Activated CD8-positive, alpha-beta T cell treated with anti-CD3 and anti-CD28 coated beads for 36 hours (primary cell): ENCODE measurements around the gene ODR4. TPM values are rescaled to one million over a fixed set of nuclear protein-coding genes. Genes with fewer than 3 reads are reported as not detected.
"Not testable (repeated sequence)": the region's sequence is repeated elsewhere in the genome, so short reads cannot be mapped to it uniquely, and the experiment has no call there.

Source experiments
- ATAC-seq: fragments of 200-7000 bp; cut with Tn5 transposase; one replicate; pipeline ENCODE4 v1.10.0; 2021; ENCODE audit warnings: mild to moderate bottlenecking, moderate library complexity
- CTCF ChIA-PET: fragments of 350-600 bp; sonication (Branson Sonifier 250); formaldehyde crosslinking; loops from one replicate; lab custom pipeline; 2021; ENCODE audit warnings: antibody characterized with exemption; lab: Charles Lee
- POLR2A ChIA-PET: fragments of 350-600 bp; sonication (Branson Sonifier 250); formaldehyde crosslinking; loops from one replicate; lab custom pipeline; 2021; ENCODE audit warnings: antibody characterized with exemption; lab: Charles Lee
- DNase-seq: peaks from one replicate; pipeline ENCODE4 v3.0.0-alpha.2; 2020
- H3K27ac Mint-ChIP-seq: one replicate; pipeline ENCODE4 v1.8.0; 2021; ENCODE audit warnings: mild to moderate bottlenecking, mixed read lengths
- H3K27me3 Mint-ChIP-seq: one replicate; pipeline ENCODE4 v1.8.0; 2021; ENCODE audit warnings: mixed read lengths
- H3K36me3 Mint-ChIP-seq: one replicate; pipeline ENCODE4 v1.8.0; 2021; ENCODE audit warnings: low read depth, mixed read lengths
- H3K4me1 Mint-ChIP-seq: one replicate; pipeline ENCODE4 v1.8.0; 2021; ENCODE audit warnings: low read depth, mixed read lengths
- H3K4me3 Mint-ChIP-seq: one replicate; pipeline ENCODE4 v1.8.0; 2021; ENCODE audit warnings: mild to moderate bottlenecking, moderate library complexity, mixed read lengths
- H3K9me3 Mint-ChIP-seq: one replicate; pipeline ENCODE4 v1.8.0; 2021; ENCODE audit warnings: mixed read lengths
- intact Hi-C: fragments of 100-400 bp; cut with micrococcal nuclease; formaldehyde crosslinking; loops from one replicate; pipeline ENCODE4 v1.10.0; 2022
- total RNA-seq, 2 experiments: library from RNA; stranded (reverse); gene quantifications; one replicate each; pipeline ENCODE4 v1.2.3, GENCODE V29; 2021
- TF ChIP-seq, protein P1 (sequence below): fragments of 200-600 bp; IDR thresholded peaks from one replicate; pipeline ENCODE4 v1.8.0; 2022; ENCODE audit warnings: antibody characterized with exemption, mild to moderate bottlenecking

Gene ODR4
- total RNA-seq, 2 experiments from 2014 or later = 13.4 to 13.6 TPM

- H3K4me3 Mint-ChIP-seq = no peak overlapping the region
- TF ChIP-seq, protein P1, sequence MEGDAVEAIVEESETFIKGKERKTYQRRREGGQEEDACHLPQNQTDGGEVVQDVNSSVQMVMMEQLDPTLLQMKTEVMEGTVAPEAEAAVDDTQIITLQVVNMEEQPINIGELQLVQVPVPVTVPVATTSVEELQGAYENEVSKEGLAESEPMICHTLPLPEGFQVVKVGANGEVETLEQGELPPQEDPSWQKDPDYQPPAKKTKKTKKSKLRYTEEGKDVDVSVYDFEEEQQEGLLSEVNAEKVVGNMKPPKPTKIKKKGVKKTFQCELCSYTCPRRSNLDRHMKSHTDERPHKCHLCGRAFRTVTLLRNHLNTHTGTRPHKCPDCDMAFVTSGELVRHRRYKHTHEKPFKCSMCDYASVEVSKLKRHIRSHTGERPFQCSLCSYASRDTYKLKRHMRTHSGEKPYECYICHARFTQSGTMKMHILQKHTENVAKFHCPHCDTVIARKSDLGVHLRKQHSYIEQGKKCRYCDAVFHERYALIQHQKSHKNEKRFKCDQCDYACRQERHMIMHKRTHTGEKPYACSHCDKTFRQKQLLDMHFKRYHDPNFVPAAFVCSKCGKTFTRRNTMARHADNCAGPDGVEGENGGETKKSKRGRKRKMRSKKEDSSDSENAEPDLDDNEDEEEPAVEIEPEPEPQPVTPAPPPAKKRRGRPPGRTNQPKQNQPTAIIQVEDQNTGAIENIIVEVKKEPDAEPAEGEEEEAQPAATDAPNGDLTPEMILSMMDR = no peak
- DNase-seq (no peak), ATAC-seq (no peak)
- peaks cover 4% of the 10 kb centered on the region for H3K27me3 Mint-ChIP-seq
- H3K4me1 Mint-ChIP-seq = no peaks in the 10 kb centered on the region
- intact Hi-C loops = no loop called here
- no peaks in the 10 kb centered on the region for H3K36me3 Mint-ChIP-seq
- H3K9me3 Mint-ChIP-seq = no peaks in the 10 kb centered on the region
- POLR2A ChIA-PET = interaction anchor here (0.5 to 0.7 kb wide), 2 partner anchors 114 to 305 kb away, joined by 3 read pairs; no protein-coding TSS in a partner anchor
- CTCF ChIA-PET = interaction anchor here (0.9 kb wide), 1 partner anchor 19 kb away, joined by 3 read pairs; no protein-coding TSS in a partner anchor
- H3K27ac Mint-ChIP-seq = no peak overlapping the region
These were observed 87.9 kb downstream of the ODR4 start for GRCh38 chr1:186463511-186463910.

GRCh38 chr1:186463926-186464325 is 88.3 kb downstream of the ODR4 start:
- H3K4me3 Mint-ChIP-seq = no peak overlapping the region
- TF ChIP-seq, protein P1 = no peak
- CTCF ChIA-PET = interaction anchor here (0.9 kb wide), 1 partner anchor 19 kb away, joined by 3 read pairs; no protein-coding TSS in a partner anchor
- no peaks in the 10 kb centered on the region for H3K36me3 Mint-ChIP-seq
- POLR2A ChIA-PET = interaction anchor here (0.5 to 0.7 kb wide), 2 partner anchors 114 to 304 kb away, joined by 3 read pairs; no protein-coding TSS in a partner anchor
- H3K9me3 Mint-ChIP-seq = no peaks in the 10 kb centered on the region
- DNase-seq (no peak), ATAC-seq (no peak)
- no peak overlapping the region for H3K27ac Mint-ChIP-seq
- peaks cover 4% of the 10 kb centered on the region for H3K27me3 Mint-ChIP-seq
- intact Hi-C loops = no loop called here
- no peaks in the 10 kb centered on the region for H3K4me1 Mint-ChIP-seq

DNA sequence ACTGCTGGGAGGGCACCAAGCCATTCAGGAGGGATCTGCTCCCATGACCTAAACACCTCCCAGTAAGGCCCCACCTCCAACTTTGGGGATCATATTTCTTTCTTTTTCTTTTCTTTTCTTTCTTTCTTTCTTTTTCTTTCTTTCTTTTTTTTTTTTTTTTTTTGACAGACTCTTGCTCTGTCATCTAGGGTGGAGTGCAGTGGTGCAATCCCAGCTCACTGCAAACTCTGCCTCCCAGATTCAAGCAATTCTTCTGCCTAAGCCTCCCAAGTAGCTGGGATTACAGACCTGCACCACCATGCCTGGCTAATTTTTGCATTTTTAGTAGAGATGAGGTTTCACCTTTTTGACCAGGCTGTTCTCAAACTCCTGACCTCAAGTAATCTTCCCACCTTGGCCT is 89.9 kb downstream of the ODR4 start:
- DNase-seq, H3K27me3 Mint-ChIP-seq, H3K36me3 Mint-ChIP-seq, H3K4me3 Mint-ChIP-seq, ATAC-seq, intact Hi-C loops, H3K4me1 Mint-ChIP-seq, POLR2A ChIA-PET, H3K27ac Mint-ChIP-seq, CTCF ChIA-PET, H3K9me3 Mint-ChIP-seq: not testable (repeated sequence)

- Mint-ChIP-seq H3K27ac (no peak overlapping the region), H3K36me3 (no peaks in the 10 kb centered on the region), H3K4me1 (no peaks in the 10 kb centered on the region), H3K9me3 (no peaks in the 10 kb centered on the region), H3K27me3 (peaks cover 4% of the 10 kb centered on the region), H3K4me3 (no peak overlapping the region)
- ChIA-PET POLR2A (no interaction called here), CTCF (no interaction called here)
- intact Hi-C loops = no loop called here
- ATAC-seq (no peak), DNase-seq (no peak)
- TF ChIP-seq, protein P1 = no peak
These were observed 90.3 kb downstream of the ODR4 start for GRCh38 chr1:186465946-186466345.

Other genes with a start within 250 kb of the ODR4 start
- gene PRG4, start 79.6 kb upstream of the ODR4 start, total RNA-seq = not detected
- gene TPR, start 585 bp upstream of the ODR4 start, total RNA-seq = 100 to 1,000 TPM; 120 to 139 TPM
- not detected for gene PDC, start 85.3 kb downstream of the ODR4 start, total RNA-seq